Body of pancreas (tissue), 4 donors: ENCODE measurements around the gene GARNL3. TPM values are rescaled to one million over a fixed set of nuclear protein-coding genes. Genes with fewer than 3 reads are reported as not detected.

Experiments
- ATAC-seq: fragments of 150-250 bp; one replicate; pipeline ENCODE4 v1.9.1; 2016
- DNase-seq, 4 donors: peaks; one replicate each; pipeline ENCODE4 v3.0.0-alpha.2; 2019
- H3K27ac ChIP-seq, 4 donors: fragments of 200-600 bp; sonication (generic); 1 replicate in 3 of 4; 2 replicates in 1 of 4; pipeline versions ENCODE4 v1.5.1 to v1.6.1; 2016 to 2019; ENCODE audit warnings: mild to moderate bottlenecking in 1 of 4, mixed read lengths in 1 of 4, moderate library complexity in 1 of 4
- H3K27me3 ChIP-seq, 2 donors: fragments of 200-600 bp; sonication (generic); one replicate each; pipeline ENCODE4 v1.6.0; 2016; ENCODE audit warnings: mild to moderate bottlenecking in 1 of 2
- H3K36me3 ChIP-seq, 2 donors: fragments of 200-600 bp; sonication (generic); replicated peaks in 1 of 2; 2 replicates each; pipeline ENCODE4 v1.5.1; 2016; ENCODE audit warnings: low read depth in 2 of 2; ENCODE audit not compliant: insufficient read depth in 1 of 2
- H3K4me1 ChIP-seq: fragments of 200-600 bp; sonication (generic); one replicate; pipeline ENCODE4 v1.6.0; 2016
- H3K4me3 ChIP-seq, 2 donors: fragments of 200-600 bp; sonication (generic); 1 replicate in 1 of 2; 2 replicates in 1 of 2; pipeline ENCODE4 v1.5.1; 2016 to 2019
- H3K9me3 ChIP-seq, 3 donors: fragments of 200-600 bp; sonication (generic); 1 replicate in 2 of 3; 2 replicates in 1 of 3; pipeline ENCODE4 v1.5.1; 2016
- POLR2A ChIP-seq, 3 donors: fragments of 450-650 bp; IDR thresholded peaks; one replicate each; pipeline ENCODE4 v1.6.1; 2016; ENCODE audit warnings: antibody characterized with exemption in 3 of 3, mild to moderate bottlenecking in 2 of 3
- WGBS, 2 donors: methylation state at CpG; one replicate each; pipeline ENCODE4 v1.1.5; 2017; 5-methylcytosine and 5-hydroxymethylcytosine counted together
- intact Hi-C: fragments of 100-400 bp; cut with DNase I; formaldehyde crosslinking; loops from one replicate; pipeline ENCODE4 v1.15.1; 2023
- total RNA-seq, 2 donors: library from RNA; depleted of rRNA; stranded (reverse); fragments of >200 nt; gene quantifications; one replicate each; pipeline ENCODE4 v1.1.0, GENCODE V29; 2016
- TF ChIP-seq, protein P1 (sequence below), 7 experiments: fragments of 450-650 bp in 4 of 7; fragments of 200-600 bp in 3 of 7; sonication (generic) in 3 of 7; IDR thresholded peaks; one replicate each; pipeline ENCODE4 v1.5.1; 2016 to 2019; ENCODE audit warnings: antibody characterized with exemption in 7 of 7

The GARNL3 gene
- total RNA-seq, 2 donors from 2014 or later: 5.9 to 23.6 TPM

DNA sequence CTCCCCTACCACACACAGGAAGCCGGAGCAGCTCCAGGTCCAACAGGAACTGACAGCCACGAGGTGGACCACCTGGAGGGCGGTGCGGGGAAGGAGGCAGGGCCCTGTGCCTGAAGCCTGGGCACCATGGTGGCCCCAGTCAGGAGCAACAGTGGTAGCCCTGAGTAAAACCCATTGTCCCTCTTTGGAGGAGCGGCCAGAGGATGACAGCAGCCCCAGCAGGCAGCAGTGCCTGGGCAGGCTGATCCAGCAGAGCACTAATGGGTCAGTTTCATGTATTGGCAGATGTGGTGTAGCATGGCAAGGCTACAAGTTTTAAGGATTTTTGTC is 47.7 kb upstream of the GARNL3 start:
- Histone ChIP-seq H3K4me3 (no peak overlapping the region), H3K27ac (no peak overlapping the region), H3K4me1 (no peaks in the 10 kb centered on the region), H3K9me3 (no peaks in the 10 kb centered on the region), H3K27me3 (no peaks in the 10 kb centered on the region), H3K36me3 (no peaks in the 10 kb centered on the region)
- ATAC-seq: no peak
- no peak for DNase-seq
- intact Hi-C loops: no loop called here
- WGBS, 2 donors: 74 to 100% methylated on average over 1 to 4 of the region's 5 CpGs
- no peak for TF ChIP-seq POLR2A (IDR thresholded peaks at IDR 0.05)
- TF ChIP-seq, protein P1, sequence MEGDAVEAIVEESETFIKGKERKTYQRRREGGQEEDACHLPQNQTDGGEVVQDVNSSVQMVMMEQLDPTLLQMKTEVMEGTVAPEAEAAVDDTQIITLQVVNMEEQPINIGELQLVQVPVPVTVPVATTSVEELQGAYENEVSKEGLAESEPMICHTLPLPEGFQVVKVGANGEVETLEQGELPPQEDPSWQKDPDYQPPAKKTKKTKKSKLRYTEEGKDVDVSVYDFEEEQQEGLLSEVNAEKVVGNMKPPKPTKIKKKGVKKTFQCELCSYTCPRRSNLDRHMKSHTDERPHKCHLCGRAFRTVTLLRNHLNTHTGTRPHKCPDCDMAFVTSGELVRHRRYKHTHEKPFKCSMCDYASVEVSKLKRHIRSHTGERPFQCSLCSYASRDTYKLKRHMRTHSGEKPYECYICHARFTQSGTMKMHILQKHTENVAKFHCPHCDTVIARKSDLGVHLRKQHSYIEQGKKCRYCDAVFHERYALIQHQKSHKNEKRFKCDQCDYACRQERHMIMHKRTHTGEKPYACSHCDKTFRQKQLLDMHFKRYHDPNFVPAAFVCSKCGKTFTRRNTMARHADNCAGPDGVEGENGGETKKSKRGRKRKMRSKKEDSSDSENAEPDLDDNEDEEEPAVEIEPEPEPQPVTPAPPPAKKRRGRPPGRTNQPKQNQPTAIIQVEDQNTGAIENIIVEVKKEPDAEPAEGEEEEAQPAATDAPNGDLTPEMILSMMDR (IDR thresholded peaks at IDR 0.05): no peak

DNA sequence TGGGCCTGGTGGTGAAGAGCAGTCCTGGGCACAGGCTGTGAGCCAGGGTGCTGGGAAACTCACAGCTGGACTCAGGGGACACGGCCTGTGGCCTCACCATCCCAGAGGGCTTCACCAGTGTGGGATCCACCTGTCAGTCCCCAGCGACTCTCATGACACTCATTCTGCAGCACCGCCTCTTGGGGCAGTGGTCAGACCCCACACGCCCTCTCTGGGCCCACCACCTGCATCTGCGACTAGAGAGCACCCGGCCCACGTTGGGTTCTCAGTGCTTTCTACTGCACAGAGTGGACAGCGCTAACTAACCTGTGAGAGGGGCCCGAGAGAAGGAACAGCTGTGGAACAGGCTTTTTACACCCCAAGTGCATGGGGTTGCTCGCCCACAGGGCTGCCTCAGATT is 45.8 kb upstream of the GARNL3 start:
- intact Hi-C loops: no loop called here
- ATAC-seq (no peak), DNase-seq (no peak)
- TF ChIP-seq, protein P1 (IDR thresholded peaks at IDR 0.05): no peak
- TF ChIP-seq POLR2A (IDR thresholded peaks at IDR 0.05): no peak
- peaks cover 1% of the 10 kb centered on the region for H3K4me1 ChIP-seq
- no peaks in the 10 kb centered on the region for H3K9me3 ChIP-seq
- 78 to 82% methylated on average over 5 to 10 of the region's 10 CpGs for WGBS, 2 donors
- H3K27me3 ChIP-seq: no peaks in the 10 kb centered on the region
- H3K36me3 ChIP-seq: no peaks in the 10 kb centered on the region
- H3K27ac ChIP-seq: no peak overlapping the region
- H3K4me3 ChIP-seq: no peak overlapping the region

DNA sequence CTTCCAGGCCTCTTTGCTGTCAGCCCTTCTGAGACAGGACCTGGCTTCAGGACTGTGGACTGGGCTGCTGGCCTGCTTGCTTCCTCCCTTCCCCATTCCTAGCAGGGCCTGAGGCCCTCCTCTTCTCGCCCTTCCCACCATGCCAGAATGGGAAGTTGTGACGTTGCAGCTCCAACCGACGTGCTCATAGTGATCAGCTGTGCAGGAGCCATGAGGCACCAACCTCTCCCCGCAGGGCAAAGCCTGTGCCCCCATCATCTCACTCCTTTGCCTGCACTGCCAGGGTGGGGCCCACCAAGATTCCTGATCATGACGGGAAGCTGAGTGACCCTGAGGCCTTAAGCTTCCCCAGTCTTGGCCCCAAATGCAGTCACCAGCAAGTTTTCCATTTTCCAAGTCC is 45.1 kb upstream of the GARNL3 start:
- ATAC-seq: no peak
- DNase-seq: no peak
- Histone ChIP-seq H3K27ac (no peak overlapping the region), H3K36me3 (no peaks in the 10 kb centered on the region), H3K4me3 (no peak overlapping the region), H3K4me1 (peaks cover 8% of the 10 kb centered on the region), H3K9me3 (no peaks in the 10 kb centered on the region), H3K27me3 (no peaks in the 10 kb centered on the region)
- TF ChIP-seq POLR2A (IDR thresholded peaks at IDR 0.05): no peak
- TF ChIP-seq, protein P1 (IDR thresholded peaks at IDR 0.05): no peak
- intact Hi-C loops: no loop called here
- 87 to 91% methylated on average over 6 of the region's 6 CpGs for WGBS, 2 donors

DNA sequence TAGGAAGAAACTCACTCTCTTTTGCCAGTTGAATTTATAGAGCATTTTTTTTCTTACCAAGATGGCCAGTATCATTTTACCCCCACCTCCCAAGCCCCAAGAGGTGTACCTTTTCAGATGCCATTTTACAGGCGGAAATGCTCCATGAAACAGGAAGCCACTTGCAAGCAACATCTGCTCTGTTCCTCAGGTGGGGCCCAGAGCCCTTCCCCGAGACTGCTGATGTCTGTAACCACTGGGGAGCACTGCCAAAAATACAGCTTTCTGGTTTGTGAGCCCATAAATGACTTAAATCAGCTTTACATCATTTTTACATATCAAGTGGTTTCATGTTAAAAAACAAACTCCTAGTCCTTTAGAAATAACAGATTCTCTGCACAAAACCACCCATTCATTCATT is 42.9 kb upstream of the GARNL3 start:
- TF ChIP-seq POLR2A (IDR thresholded peaks at IDR 0.05): no peak
- TF ChIP-seq, protein P1 (IDR thresholded peaks at IDR 0.05): no peak
- Histone ChIP-seq H3K4me3 (no peak overlapping the region), H3K27ac (no peak overlapping the region), H3K9me3 (no peaks in the 10 kb centered on the region), H3K4me1 (peaks cover 16% of the 10 kb centered on the region), H3K36me3 (no peaks in the 10 kb centered on the region), H3K27me3 (no peaks in the 10 kb centered on the region)
- 58 to 78% methylated on average over 2 of the region's 2 CpGs for WGBS, 2 donors
- intact Hi-C loops: loop anchor here (10.0 kb wide), 1 partner anchor 183 kb away; no protein-coding TSS in a partner anchor
- ATAC-seq (no peak), DNase-seq (no peak)

DNA sequence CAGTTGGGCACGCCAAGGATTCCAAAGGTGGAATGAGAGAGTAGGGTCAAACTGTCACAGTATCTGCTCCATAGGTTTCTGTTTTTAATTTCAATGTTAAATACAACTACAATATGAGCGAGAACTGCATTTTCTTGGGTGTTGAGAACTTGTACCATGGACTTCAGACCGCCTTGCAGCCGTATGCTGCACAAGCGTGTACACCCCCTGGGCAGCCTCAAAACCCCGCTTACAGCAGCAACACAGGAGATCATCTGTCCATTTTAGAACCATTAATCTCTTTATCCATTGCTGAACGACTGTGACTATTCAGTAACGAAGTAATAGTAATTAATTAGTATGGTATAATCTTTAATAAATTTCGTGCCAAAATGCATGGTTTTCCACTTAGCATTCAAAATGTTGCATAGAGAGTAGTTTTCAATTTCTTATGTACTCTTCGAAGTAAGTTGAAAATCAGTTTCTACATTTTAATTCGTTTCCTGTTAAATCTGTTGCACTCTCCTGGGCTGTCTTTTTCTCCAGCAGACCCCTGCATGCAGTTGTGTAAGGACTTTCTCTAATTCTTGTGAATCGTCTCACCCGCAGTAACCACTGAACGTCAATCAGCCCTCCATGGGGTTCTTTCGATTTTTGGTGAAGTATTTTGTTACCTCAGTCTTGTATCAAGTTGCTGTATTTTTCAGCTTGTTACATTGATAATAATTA is 42.0 kb upstream of the GARNL3 start:
- Histone ChIP-seq H3K36me3 (no peaks in the 10 kb centered on the region), H3K27ac (no peak overlapping the region), H3K4me1 (peaks cover 16% of the 10 kb centered on the region), H3K27me3 (no peaks in the 10 kb centered on the region), H3K4me3 (no peak overlapping the region), H3K9me3 (no peaks in the 10 kb centered on the region)
- 73 to 78% methylated on average over 15 of the region's 15 CpGs for WGBS, 2 donors
- TF ChIP-seq, protein P1 (IDR thresholded peaks at IDR 0.05): no peak
- TF ChIP-seq POLR2A (IDR thresholded peaks at IDR 0.05): no peak
- ATAC-seq: no peak
- no peak for DNase-seq
- intact Hi-C loops: loop anchor here (10.0 kb wide), 1 partner anchor 182 kb away; no protein-coding TSS in a partner anchor
